ENCODE results near the gene NECTIN1.

Gene NECTIN1

GRCh38 chr11:119755356-119756071 is 26.5 kb upstream of the NECTIN1 start:
- DNase-seq (ENCODE audit: low spot score) = no peak

- no peak for DNase-seq (ENCODE audit: low spot score)
Measured at GRCh38 chr11:119754656-119755355, 25.8 kb upstream of the NECTIN1 start.

GRCh38 chr11:119754199-119754598 is 25.2 kb upstream of the NECTIN1 start:
- DNase-seq (ENCODE audit: low spot score) = no peak

- DNase-seq (ENCODE audit: low spot score) = no peak
Measured at GRCh38 chr11:119752946-119753345, 23.9 kb upstream of the NECTIN1 start.

GRCh38 chr11:119752345-119752871 is 23.4 kb upstream of the NECTIN1 start:
- no peak for DNase-seq (ENCODE audit: low spot score)

- DNase-seq (ENCODE audit: low spot score) = no peak
Measured at GRCh38 chr11:119750056-119750455, 21.1 kb upstream of the NECTIN1 start.

- no peak for DNase-seq (ENCODE audit: low spot score)
Measured at GRCh38 chr11:119749006-119749565, 20.1 kb upstream of the NECTIN1 start.

GRCh38 chr11:119747868-119748660 is 19.1 kb upstream of the NECTIN1 start:
- no peak for DNase-seq (ENCODE audit: low spot score)

GRCh38 chr11:119745776-119746535 is 17.0 kb upstream of the NECTIN1 start:
- DNase-seq (ENCODE audit: low spot score) = no peak

- DNase-seq (ENCODE audit: low spot score) = no peak
Measured at GRCh38 chr11:119745112-119745511, 16.1 kb upstream of the NECTIN1 start.

- DNase-seq (ENCODE audit: low spot score) = no peak
Measured at GRCh38 chr11:119744577-119744976, 15.6 kb upstream of the NECTIN1 start.

GRCh38 chr11:119743006-119743405 is 14.0 kb upstream of the NECTIN1 start:
- no peak for DNase-seq (ENCODE audit: low spot score)

- DNase-seq (ENCODE audit: low spot score) = no peak
Measured at GRCh38 chr11:119742263-119742861, 13.4 kb upstream of the NECTIN1 start.

- DNase-seq (ENCODE audit: low spot score) = peak; percentile 83
Measured at GRCh38 chr11:119741369-119742262, 12.6 kb upstream of the NECTIN1 start.

GRCh38 chr11:119739975-119740374 is 11.0 kb upstream of the NECTIN1 start:
- no peak for DNase-seq (ENCODE audit: low spot score)

- no peak for DNase-seq (ENCODE audit: low spot score)
Measured at GRCh38 chr11:119739021-119739703, 10.2 kb upstream of the NECTIN1 start.

- no peak for DNase-seq (ENCODE audit: low spot score)
Measured at GRCh38 chr11:119738059-119738439, 9.0 kb upstream of the NECTIN1 start.

- DNase-seq (ENCODE audit: low spot score) = no peak
Measured at GRCh38 chr11:119737366-119738058, 8.5 kb upstream of the NECTIN1 start.

GRCh38 chr11:119734788-119735187 is 5.8 kb upstream of the NECTIN1 start:
- no peak for DNase-seq (ENCODE audit: low spot score)

Measured in globus pallidus (tissue), 1 donor.